IMR-90 (cell line): ENCODE measurements around the gene ASB12. TPM values are rescaled to one million over a fixed set of nuclear protein-coding genes. Genes with fewer than 3 reads are reported as not detected.

ENCODE experiments used
- ATAC-seq: fragments of 200-7000 bp; cut with Tn5 transposase; 2 replicates; pipeline ENCODE4 v1.9.1; 2020; ENCODE audit warnings: low read depth, mild to moderate bottlenecking, moderate library complexity
- BruUV-seq: library from RNA; stranded (reverse); fragments of 400-500 nt; replicated peaks from 2 replicates; lab custom pipeline; 2021; lab: Mats Ljungman, UMichigan
- CTCF ChIA-PET: fragments of 300-600 bp; formaldehyde crosslinking; extraction: SDS; loops from one replicate; lab custom pipeline; 2021; ENCODE audit warnings: antibody characterized with exemption; lab: Yijun Ruan, JAX
- POLR2A ChIA-PET: fragments of 300-600 bp; sonication (Branson Sonifier 250); formaldehyde crosslinking; loops from one replicate; lab custom pipeline; 2022; ENCODE audit warnings: antibody characterized with exemption; ENCODE audit not compliant: unreplicated experiment; lab: Charles Lee
- DNase-seq: peaks from one replicate; pipeline ENCODE4 v3.0.0; 2013
- H2AFZ ChIP-seq: replicated peaks from 2 replicates; pipeline ENCODE3; 2013; ENCODE audit warnings: low read length, mild to moderate bottlenecking; ENCODE audit not compliant: poor library complexity
- H2AK5ac ChIP-seq: 2 replicates; pipeline ENCODE4 v1.6.1; 2013; ENCODE audit warnings: low read depth, low read length, inconsistent platforms
- H2AK9ac ChIP-seq: replicated peaks from 2 replicates; pipeline ENCODE3; 2013; ENCODE audit warnings: mild to moderate bottlenecking, low read depth, low read length, moderate library complexity; ENCODE audit not compliant: poor library complexity
- H2BK120ac ChIP-seq: 2 replicates; pipeline ENCODE4 v1.6.1; 2013; ENCODE audit warnings: low read depth, low read length, inconsistent platforms
- H2BK15ac ChIP-seq: 3 replicates; pipeline ENCODE4 v1.6.1; 2013; ENCODE audit warnings: low read depth, low read length, inconsistent platforms
- H2BK20ac ChIP-seq: 2 replicates; pipeline ENCODE4 v1.6.1; 2013; ENCODE audit warnings: low read depth, mild to moderate bottlenecking, inconsistent platforms, low read length, moderate library complexity
- H2BK5ac ChIP-seq: 2 replicates; pipeline ENCODE4 v1.6.1; 2013; ENCODE audit warnings: mild to moderate bottlenecking, low read depth, low read length, inconsistent platforms; ENCODE audit not compliant: poor library complexity, severe bottlenecking
- H3K14ac ChIP-seq: replicated peaks from 2 replicates; pipeline ENCODE4 v1.6.1; 2013; ENCODE audit warnings: low read depth, low read length, inconsistent platforms
- H3K18ac ChIP-seq: 2 replicates; pipeline ENCODE4 v1.6.1; 2013; ENCODE audit warnings: low read depth, low read length, control low read depth
- H3K23ac ChIP-seq: 2 replicates; pipeline ENCODE4 v1.6.1; 2013; ENCODE audit warnings: low read depth, low read length, inconsistent platforms
- H3K27ac ChIP-seq: 2 replicates; pipeline ENCODE4 v1.5.1; 2013; ENCODE audit warnings: mild to moderate bottlenecking, control low read depth, low read length; ENCODE audit not compliant: insufficient read depth
- H3K27me3 ChIP-seq: 2 replicates; pipeline ENCODE4 v1.6.1; 2013; ENCODE audit warnings: low read length; ENCODE audit not compliant: control insufficient read depth, insufficient read depth
- H3K36me3 ChIP-seq: 2 replicates; pipeline ENCODE4 v1.6.1; 2013; ENCODE audit warnings: low read length, mixed read lengths; ENCODE audit not compliant: control insufficient read depth, insufficient read depth
- H3K4ac ChIP-seq: 2 replicates; pipeline ENCODE4 v1.6.1; 2013; ENCODE audit warnings: low read depth, low read length, inconsistent platforms
- H3K4me1 ChIP-seq: 2 replicates; pipeline ENCODE4 v1.6.1; 2013; ENCODE audit warnings: low read length, mixed read lengths; ENCODE audit not compliant: control insufficient read depth, insufficient read depth
- H3K4me2 ChIP-seq: 2 replicates; pipeline ENCODE4 v1.6.1; 2013; ENCODE audit warnings: low read depth, mild to moderate bottlenecking, control low read depth, low read length, moderate library complexity
- H3K4me3 ChIP-seq: 2 replicates; pipeline ENCODE4 v1.5.1; 2013; ENCODE audit warnings: low read depth, mild to moderate bottlenecking, control low read depth, low read length, moderate library complexity; ENCODE audit not compliant: insufficient read depth
- H3K56ac ChIP-seq: 2 replicates; pipeline ENCODE4 v1.6.1; 2013; ENCODE audit warnings: low read length, inconsistent platforms; ENCODE audit not compliant: insufficient read depth; ENCODE audit errors: extremely low read depth
- H3K79me1 ChIP-seq, 2 experiments: 2 replicates each; pipeline ENCODE4 v1.6.1; 2013; ENCODE audit warnings: low read length in 2 of 2, inconsistent platforms in 1 of 2, low read depth in 1 of 2
- H3K9ac ChIP-seq: 2 replicates; pipeline ENCODE4 v1.6.1; 2013; ENCODE audit warnings: low read depth, low read length, control low read depth
- H3K9me1 ChIP-seq: 2 replicates; pipeline ENCODE4 v1.6.1; 2013; ENCODE audit warnings: low read length, inconsistent platforms; ENCODE audit not compliant: insufficient read depth
- H3K9me3 ChIP-seq: 2 replicates; pipeline ENCODE4 v1.6.1; 2013; ENCODE audit warnings: low read length; ENCODE audit not compliant: control insufficient read depth, insufficient read depth
- H4K20me1 ChIP-seq: 2 replicates; pipeline ENCODE4 v1.6.1; 2013; ENCODE audit warnings: low read length, inconsistent platforms; ENCODE audit not compliant: insufficient read depth
- H4K5ac ChIP-seq: 2 replicates; pipeline ENCODE4 v1.6.1; 2013; ENCODE audit warnings: mild to moderate bottlenecking, low read depth, low read length, control low read depth
- H4K8ac ChIP-seq, 2 experiments: 2 replicates each; pipeline ENCODE4 v1.6.1; 2013; ENCODE audit warnings: low read depth in 2 of 2, low read length in 2 of 2, control low read depth in 1 of 2, inconsistent platforms in 1 of 2
- H4K91ac ChIP-seq: 2 replicates; pipeline ENCODE4 v1.6.1; 2013; ENCODE audit warnings: low read depth, low read length, inconsistent platforms; ENCODE audit not compliant: insufficient read depth
- BHLHE40 ChIP-seq: fragments of 150-350 bp; IDR thresholded peaks from 2 replicates; pipeline ENCODE4 v1.6.1; 2016; ENCODE audit warnings: mild to moderate bottlenecking, low read depth, low read length
- CEBPB ChIP-seq: IDR thresholded peaks from 2 replicates; pipeline ENCODE4 v1.6.1; 2012; ENCODE audit warnings: low read depth, low read length, improper control_type of control experiment
- MAZ ChIP-seq: IDR thresholded peaks from 2 replicates; pipeline ENCODE4 v1.6.1; 2012; ENCODE audit warnings: low read depth, mild to moderate bottlenecking, low read length, improper control_type of control experiment, moderate library complexity, borderline replicate concordance
- MXI1 ChIP-seq: IDR thresholded peaks from 2 replicates; pipeline ENCODE4 v1.6.1; 2012; ENCODE audit warnings: low read depth, mild to moderate bottlenecking, low read length, moderate library complexity, borderline replicate concordance
- POLR2A ChIP-seq: IDR thresholded peaks from 2 replicates; pipeline ENCODE4 v1.6.1; 2012; ENCODE audit warnings: mild to moderate bottlenecking, low read depth, low read length
- RCOR1 ChIP-seq: IDR thresholded peaks from 2 replicates; pipeline ENCODE4 v1.6.1; 2012; ENCODE audit warnings: mild to moderate bottlenecking, low read length, improper control_type of control experiment; ENCODE audit not compliant: insufficient replicate concordance
- RFX5 ChIP-seq: IDR thresholded peaks from 2 replicates; pipeline ENCODE4 v1.8.0; 2012; ENCODE audit warnings: low read depth, mild to moderate bottlenecking, low read length, moderate library complexity
- USF2 ChIP-seq: fragments of 150-350 bp; IDR thresholded peaks from 2 replicates; pipeline ENCODE4 v1.6.1; 2017; ENCODE audit warnings: mild to moderate bottlenecking, antibody characterized with exemption, low read length, low read depth
- WGBS, 2 experiments: methylation state at CpG; one replicate each; pipeline versions ENCODE4 v1.1.5 to v1.1.7; 2013; ENCODE audit warnings: missing lambda C conversion rate in 2 of 2; ENCODE audit not compliant: insufficient read length in 1 of 2; ENCODE audit errors: extremely low coverage in 2 of 2; 5-methylcytosine and 5-hydroxymethylcytosine counted together
- dilution Hi-C: fragments of 300-500 bp; cut with HindIII; formaldehyde crosslinking; loops from one replicate; pipeline ENCODE4 v1.14.3; 2018; ENCODE audit warnings: low sequenced_read_pairs; ENCODE audit not compliant: unreplicated experiment
- in situ Hi-C: fragments of 300-500 bp; cut with MboI; formaldehyde crosslinking; loops from 3 replicates; pipeline ENCODE4 v1.14.3; 2019; ENCODE audit warnings: low sequenced_read_pairs, inconsistent platforms, mixed read lengths
- intact Hi-C: fragments of 100-400 bp; cut with micrococcal nuclease; formaldehyde crosslinking; loops from 2 replicates; pipeline ENCODE4 v1.10.0; 2022
- polyA plus RNA-seq, 3 experiments: library from polyadenylated mRNA; depleted of rRNA; stranded (reverse); fragments of >200 nt; gene quantifications; 2 replicates each; pipeline ENCODE4 v1.2.3, GENCODE V29; 2012; ENCODE audit warnings: low replicate concordance in 1 of 3
- total RNA-seq: library from RNA; depleted of rRNA; stranded (reverse); fragments of >200 nt; gene quantifications from 2 replicates; pipeline ENCODE4 v1.2.3, GENCODE V29; 2012

The ASB12 gene
- total and polyA plus RNA-seq, 2 of the 4 experiments (the other 2 are of a cell fraction) = not detected

- TF ChIP-seq RFX5 (no peak), POLR2A (no peak)
Measured at GRCh38 chrX:64206556-64207162, 23.7 kb downstream of the ASB12 start (continued).

GRCh38 chrX:64205735-64206501 is 24.5 kb downstream of the ASB12 start:
- H3K79me1 ChIP-seq = peaks cover 4 to 12% of the 10 kb centered on the region in 2 experiments; a peak in 3 of 4 replicates
- peak overlapping the region; percentile 79 for H3K4me3 ChIP-seq
- H2BK15ac ChIP-seq = no peak overlapping the region
- no TSS peak for BruUV-seq
- H3K27ac ChIP-seq = peak overlapping the region; percentile 67
- no peak overlapping the region; the same call in 1 of the 2 replicates for H3K56ac ChIP-seq
- H3K18ac ChIP-seq = peak overlapping the region; percentile 18; the same call in 1 of the 2 replicates
- H3K9me1 ChIP-seq = 0 out of 2 replicates have a peak, but pooled peaks cover 4% of the 10 kb centered on the region
- intact Hi-C loops (no loop called here), in situ Hi-C loops (loop anchor here (10.0 kb wide), 1 partner anchor 451 kb away; a partner anchor contains a TSS), dilution Hi-C loops (no loop called here)
- H3K4me2 ChIP-seq = peak overlapping the region; percentile 58
- peaks cover 8% of the 10 kb centered on the region for H3K4me1 ChIP-seq
- H4K91ac ChIP-seq = peak overlapping the region; percentile 56
- no peaks in the 10 kb centered on the region for H3K36me3 ChIP-seq
- TF ChIP-seq RCOR1 (no peak), BHLHE40 (no peak), MXI1 (peak; percentile 61; the same call in 1 of the 2 replicates), CEBPB (no peak), POLR2A (peak; percentile 58; the same call in 1 of the 2 replicates), USF2 (peak; percentile 21; the same call in 1 of the 2 replicates), MAZ (peak; percentile 71; the same call in 1 of the 2 replicates)
- peaks cover 3% of the 10 kb centered on the region; the same call in 1 of the 2 replicates for H4K20me1 ChIP-seq
- no peak overlapping the region for H2AK5ac ChIP-seq
- no peak overlapping the region for H2BK120ac ChIP-seq
- 27% methylated on average over 15 of the region's 45 CpGs; no CpG with 5 or more reads in 1 of the 2 experiments for WGBS, 2 experiments
- peak; percentile 87 for DNase-seq
- H2AFZ ChIP-seq = peak overlapping the region; percentile 94
- H2AK9ac ChIP-seq = peak overlapping the region; percentile 85
- peak overlapping the region; percentile 76 for H2BK5ac ChIP-seq
- POLR2A ChIA-PET = no interaction called here
- peak overlapping the region; percentile 58; the same call in 1 of the 2 replicates for H3K14ac ChIP-seq
- peak overlapping the region in 1 of 2 experiments; percentile 75; a peak in 3 of 4 replicates for H4K8ac ChIP-seq
- ATAC-seq = peak; percentile 81
- CTCF ChIA-PET = no interaction called here
- peak overlapping the region; percentile 63 for H3K23ac ChIP-seq
- no peaks in the 10 kb centered on the region for H3K9me3 ChIP-seq
- peak overlapping the region; percentile 35 for H3K9ac ChIP-seq
- H3K4ac ChIP-seq = peak overlapping the region; percentile 80; the same call in 1 of the 2 replicates
- no peak overlapping the region for H2BK20ac ChIP-seq
- no peaks in the 10 kb centered on the region for H3K27me3 ChIP-seq
- H4K5ac ChIP-seq = no peak overlapping the region; the same call in 1 of the 2 replicates
